OCI-LY1 (cell line): ENCODE results near the gene CAMTA1.

ENCODE experiments used
- EZH2 ChIP-seq: fragments of 200-600 bp; sonication (generic), shearing (Covaris generic); IDR thresholded peaks from 2 replicates; pipeline ENCODE4 v1.8.0; 2017; ENCODE audit warnings: borderline replicate concordance, mixed run types, mild to moderate bottlenecking, antibody characterized with exemption, low read length, moderate library complexity, mixed read lengths
- TF ChIP-seq, protein P1 (sequence below): fragments of 200-600 bp; sonication (generic), shearing (Covaris generic); IDR thresholded peaks from 2 replicates; pipeline ENCODE4 v1.5.1; 2017; ENCODE audit warnings: mild to moderate bottlenecking, antibody characterized with exemption, low read length, moderate library complexity, mixed read lengths

DNA sequence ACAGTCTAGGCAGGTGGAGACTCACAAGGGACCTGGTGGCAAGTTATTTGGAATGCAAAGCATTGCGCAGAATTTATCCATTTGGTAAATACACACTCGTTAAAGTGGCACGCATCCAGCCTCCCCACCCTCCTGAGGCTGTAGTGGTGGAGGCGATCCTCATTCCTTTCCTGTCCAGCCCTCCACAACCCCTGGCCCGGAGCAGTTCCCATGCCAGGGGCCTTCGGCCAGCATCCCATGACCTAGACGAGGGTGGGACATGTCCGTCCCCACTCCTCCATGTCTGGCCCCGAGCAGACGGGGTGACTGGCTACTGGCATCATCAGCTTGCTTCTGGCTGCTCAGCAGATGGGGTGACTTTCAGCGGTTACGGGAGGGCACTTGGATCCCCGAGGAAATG, 704.3 kb downstream of the CAMTA1 start:
- TF ChIP-seq, protein P1, sequence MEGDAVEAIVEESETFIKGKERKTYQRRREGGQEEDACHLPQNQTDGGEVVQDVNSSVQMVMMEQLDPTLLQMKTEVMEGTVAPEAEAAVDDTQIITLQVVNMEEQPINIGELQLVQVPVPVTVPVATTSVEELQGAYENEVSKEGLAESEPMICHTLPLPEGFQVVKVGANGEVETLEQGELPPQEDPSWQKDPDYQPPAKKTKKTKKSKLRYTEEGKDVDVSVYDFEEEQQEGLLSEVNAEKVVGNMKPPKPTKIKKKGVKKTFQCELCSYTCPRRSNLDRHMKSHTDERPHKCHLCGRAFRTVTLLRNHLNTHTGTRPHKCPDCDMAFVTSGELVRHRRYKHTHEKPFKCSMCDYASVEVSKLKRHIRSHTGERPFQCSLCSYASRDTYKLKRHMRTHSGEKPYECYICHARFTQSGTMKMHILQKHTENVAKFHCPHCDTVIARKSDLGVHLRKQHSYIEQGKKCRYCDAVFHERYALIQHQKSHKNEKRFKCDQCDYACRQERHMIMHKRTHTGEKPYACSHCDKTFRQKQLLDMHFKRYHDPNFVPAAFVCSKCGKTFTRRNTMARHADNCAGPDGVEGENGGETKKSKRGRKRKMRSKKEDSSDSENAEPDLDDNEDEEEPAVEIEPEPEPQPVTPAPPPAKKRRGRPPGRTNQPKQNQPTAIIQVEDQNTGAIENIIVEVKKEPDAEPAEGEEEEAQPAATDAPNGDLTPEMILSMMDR: no peak
- no peak for TF ChIP-seq EZH2
